ENCODE results near the gene GNPAT. TPM values are rescaled to one million over a fixed set of nuclear protein-coding genes. Genes with fewer than 3 reads are reported as not detected.

Gene GNPAT
- total RNA-seq, 1 experiment from 2014 or later: 21.8 TPM

DNA sequence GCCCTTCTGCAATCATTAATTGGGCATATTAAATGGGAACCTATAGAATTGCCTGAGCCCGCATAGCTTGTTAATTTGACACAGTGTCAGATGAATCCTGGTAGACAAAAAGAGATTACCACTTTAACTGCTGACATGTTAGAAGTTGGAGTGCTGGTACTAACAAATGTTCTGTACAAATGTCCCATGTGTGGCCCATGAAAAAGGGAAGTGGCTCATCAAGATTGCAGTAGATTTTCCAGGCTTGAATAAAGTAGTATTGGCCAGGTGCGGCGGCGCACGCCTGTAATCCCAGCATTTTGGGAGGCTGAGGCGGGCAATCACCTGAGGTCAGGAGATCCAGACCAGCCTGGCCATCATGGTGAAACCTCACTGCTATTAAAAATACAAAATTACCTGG is 45.6 kb downstream of the GNPAT start:
- H3K27me3 ChIP-seq (ENCODE audit: insufficient read depth, low read depth): peaks cover 23% of the 10 kb centered on the region
- no TSS peak for BruUV-seq (replicated peaks)
- H3K36me3 ChIP-seq (ENCODE audit: low read depth): no peaks in the 10 kb centered on the region
- no peak overlapping the region for H3K27ac ChIP-seq
- no peak overlapping the region for H3K4me2 ChIP-seq
- no peak overlapping the region for H2AFZ ChIP-seq
- POLR2A ChIA-PET (ENCODE audit: unreplicated experiment): no interaction called here
- H3K9me3 ChIP-seq (ENCODE audit: insufficient read depth, low read depth): no peaks in the 10 kb centered on the region
- no peak overlapping the region for H3K4me3 ChIP-seq
- H3K79me2 ChIP-seq (ENCODE audit: low read depth): no peaks in the 10 kb centered on the region
- H3F3A ChIP-seq (ENCODE audit: insufficient read depth, low read depth): no peaks in the 10 kb centered on the region
- no peaks in the 10 kb centered on the region for H4K20me1 ChIP-seq (ENCODE audit: insufficient read depth)
- intact Hi-C loops (cut with micrococcal nuclease; ENCODE audit: unreplicated experiment): no loop called here
- TF ChIP-seq, protein P1, sequence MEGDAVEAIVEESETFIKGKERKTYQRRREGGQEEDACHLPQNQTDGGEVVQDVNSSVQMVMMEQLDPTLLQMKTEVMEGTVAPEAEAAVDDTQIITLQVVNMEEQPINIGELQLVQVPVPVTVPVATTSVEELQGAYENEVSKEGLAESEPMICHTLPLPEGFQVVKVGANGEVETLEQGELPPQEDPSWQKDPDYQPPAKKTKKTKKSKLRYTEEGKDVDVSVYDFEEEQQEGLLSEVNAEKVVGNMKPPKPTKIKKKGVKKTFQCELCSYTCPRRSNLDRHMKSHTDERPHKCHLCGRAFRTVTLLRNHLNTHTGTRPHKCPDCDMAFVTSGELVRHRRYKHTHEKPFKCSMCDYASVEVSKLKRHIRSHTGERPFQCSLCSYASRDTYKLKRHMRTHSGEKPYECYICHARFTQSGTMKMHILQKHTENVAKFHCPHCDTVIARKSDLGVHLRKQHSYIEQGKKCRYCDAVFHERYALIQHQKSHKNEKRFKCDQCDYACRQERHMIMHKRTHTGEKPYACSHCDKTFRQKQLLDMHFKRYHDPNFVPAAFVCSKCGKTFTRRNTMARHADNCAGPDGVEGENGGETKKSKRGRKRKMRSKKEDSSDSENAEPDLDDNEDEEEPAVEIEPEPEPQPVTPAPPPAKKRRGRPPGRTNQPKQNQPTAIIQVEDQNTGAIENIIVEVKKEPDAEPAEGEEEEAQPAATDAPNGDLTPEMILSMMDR (conservative IDR thresholded peaks at IDR 0.05): no peak
- CTCF ChIA-PET: no interaction called here
- no peak for DNase-seq
- H3K4me1 ChIP-seq (replicated peaks; ENCODE audit: insufficient read depth): no peaks in the 10 kb centered on the region
- no peaks in the 10 kb centered on the region for H3K9me2 ChIP-seq (ENCODE audit: insufficient read depth)

DNA sequence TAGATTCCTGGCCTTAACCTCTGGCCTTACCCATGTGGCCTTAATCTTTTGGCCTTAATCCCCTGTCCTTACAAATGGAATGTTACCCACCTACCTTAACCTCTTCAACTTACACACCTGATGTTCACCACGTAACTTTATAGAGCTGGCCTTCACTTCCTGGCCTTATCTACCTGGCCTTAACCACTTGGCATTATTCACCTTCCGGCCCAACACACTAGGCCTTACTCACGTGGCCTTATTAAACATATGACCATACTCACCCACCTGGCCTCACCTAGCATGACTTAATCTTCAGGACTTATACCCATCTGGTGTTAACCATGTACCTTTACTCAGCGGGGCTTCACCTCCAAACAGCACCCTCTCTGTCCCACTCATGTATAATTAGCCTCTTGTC is 54.9 kb downstream of the GNPAT start:
- POLR2A ChIA-PET (ENCODE audit: unreplicated experiment): no interaction called here
- intact Hi-C loops (cut with micrococcal nuclease; ENCODE audit: unreplicated experiment): no loop called here

DNA sequence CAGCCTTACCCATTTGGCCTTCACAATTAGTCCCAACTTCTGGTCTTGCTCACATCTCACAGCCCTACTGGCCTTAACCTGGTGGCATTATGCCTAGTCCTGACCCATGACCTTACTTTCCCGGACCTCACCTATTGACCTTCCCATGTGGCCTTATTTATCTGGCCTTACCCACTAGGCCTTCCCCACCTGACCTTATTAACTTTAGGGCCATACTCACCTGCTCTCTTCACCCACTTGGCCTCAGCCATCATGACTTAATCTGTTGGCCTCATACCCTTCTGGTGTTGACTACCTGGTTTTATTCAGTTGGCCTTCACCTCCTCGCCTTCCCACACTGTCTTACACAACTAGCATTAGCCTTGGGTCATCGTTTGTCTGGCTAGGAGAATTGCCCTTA is 61.0 kb downstream of the GNPAT start:
- no peaks in the 10 kb centered on the region for H3K79me2 ChIP-seq (ENCODE audit: low read depth)
- no TSS peak for BruUV-seq (replicated peaks)
- no peak for DNase-seq
- POLR2A ChIA-PET (ENCODE audit: unreplicated experiment): no interaction called here
- H3K4me1 ChIP-seq (replicated peaks; ENCODE audit: insufficient read depth): no peaks in the 10 kb centered on the region
- H3K9me3 ChIP-seq (ENCODE audit: insufficient read depth, low read depth): no peaks in the 10 kb centered on the region
- CTCF ChIA-PET: no interaction called here
- H3F3A ChIP-seq (ENCODE audit: insufficient read depth, low read depth): no peaks in the 10 kb centered on the region
- no peaks in the 10 kb centered on the region; the same call in 1 of the 2 replicates for H3K9me2 ChIP-seq (ENCODE audit: insufficient read depth)
- TF ChIP-seq EZH2 (IDR thresholded peaks at IDR 0.05; ENCODE audit: low read depth): no peak
- TF ChIP-seq, protein P1 (conservative IDR thresholded peaks at IDR 0.05): no peak
- no peak overlapping the region for H3K27ac ChIP-seq
- no peaks in the 10 kb centered on the region for H3K36me3 ChIP-seq (ENCODE audit: low read depth)
- no peak overlapping the region for H2AFZ ChIP-seq
- H3K4me3 ChIP-seq: no peak overlapping the region
- intact Hi-C loops (cut with micrococcal nuclease; ENCODE audit: unreplicated experiment): no loop called here
- no peaks in the 10 kb centered on the region for H3K27me3 ChIP-seq (ENCODE audit: insufficient read depth, low read depth)
- H4K20me1 ChIP-seq (ENCODE audit: insufficient read depth): no peaks in the 10 kb centered on the region
- H3K4me2 ChIP-seq: no peak overlapping the region

More for the DNA sequence above, 54.9 kb downstream of the GNPAT start:
- H3K4me2 ChIP-seq: no peak overlapping the region
- no peaks in the 10 kb centered on the region for H3K79me2 ChIP-seq (ENCODE audit: low read depth)
- no peak overlapping the region for H3K27ac ChIP-seq
- no peaks in the 10 kb centered on the region for H3F3A ChIP-seq (ENCODE audit: insufficient read depth, low read depth)
- H3K9me3 ChIP-seq (ENCODE audit: insufficient read depth, low read depth): no peaks in the 10 kb centered on the region
- CTCF ChIA-PET: no interaction called here
- no peak for DNase-seq
- H3K9me2 ChIP-seq (ENCODE audit: insufficient read depth): no peaks in the 10 kb centered on the region
- H3K4me1 ChIP-seq (replicated peaks; ENCODE audit: insufficient read depth): no peaks in the 10 kb centered on the region
- BruUV-seq (replicated peaks): no TSS peak
- H3K36me3 ChIP-seq (ENCODE audit: low read depth): no peaks in the 10 kb centered on the region
- H3K4me3 ChIP-seq: no peak overlapping the region
- TF ChIP-seq, protein P1 (conservative IDR thresholded peaks at IDR 0.05): no peak
- TF ChIP-seq EZH2 (IDR thresholded peaks at IDR 0.05; ENCODE audit: low read depth): no peak
- H3K27me3 ChIP-seq (ENCODE audit: insufficient read depth, low read depth): peaks cover 27% of the 10 kb centered on the region; the same call in 1 of the 2 replicates
- H2AFZ ChIP-seq: no peak overlapping the region
- no peaks in the 10 kb centered on the region for H4K20me1 ChIP-seq (ENCODE audit: insufficient read depth)
